Measurements from ENCODE around the gene CPNE8. TPM values are rescaled to one million over a fixed set of nuclear protein-coding genes. Genes with fewer than 3 reads are reported as not detected.

CPNE8 gene
- polyA plus RNA-seq, 2 donors: 2.5 to 4.5 TPM

DNA sequence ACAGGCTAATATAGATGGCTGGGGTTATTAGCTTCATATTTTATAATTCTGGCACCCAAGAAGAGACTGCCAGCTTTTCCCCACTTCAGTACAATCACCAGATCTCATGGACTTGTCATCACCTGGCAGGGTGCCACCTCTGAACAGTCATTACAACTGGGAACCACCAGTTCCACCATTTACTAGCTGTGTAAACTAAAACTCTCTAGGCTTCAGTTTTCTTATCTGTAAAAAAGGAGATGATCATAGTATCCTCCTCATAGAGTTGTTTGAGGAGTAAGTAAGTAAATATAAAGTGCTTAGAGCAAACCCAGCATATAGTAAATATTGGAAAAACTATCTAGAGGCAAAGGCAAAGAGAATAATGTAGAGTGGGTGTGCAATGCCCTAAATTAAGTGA, 19.3 kb downstream of the CPNE8 start:
- Histone ChIP-seq H3K27ac (ENCODE audit: low read depth in 2 of 2, low read length in 1 of 2) (no peak overlapping the region), H3K4me1 (ENCODE audit: control insufficient read depth in 2 of 2, insufficient read depth in 2 of 2, low read length in 1 of 2) (no peaks in the 10 kb centered on the region), H3K4me3 (ENCODE audit: low read depth in 1 of 2, low read length in 2 of 2) (no peak overlapping the region), H3K27me3 (ENCODE audit: control insufficient read depth in 1 of 2, insufficient read depth in 2 of 2, low read length in 2 of 2) (no peaks in the 10 kb centered on the region), H3K9me3 (ENCODE audit: control insufficient read depth in 2 of 2, insufficient read depth in 1 of 2, low read depth in 1 of 2, low read length in 1 of 2) (no peaks in the 10 kb centered on the region), H3K36me3 (ENCODE audit: control insufficient read depth in 2 of 2, insufficient read depth in 2 of 2, low read length in 1 of 2) (no peaks in the 10 kb centered on the region)

DNA sequence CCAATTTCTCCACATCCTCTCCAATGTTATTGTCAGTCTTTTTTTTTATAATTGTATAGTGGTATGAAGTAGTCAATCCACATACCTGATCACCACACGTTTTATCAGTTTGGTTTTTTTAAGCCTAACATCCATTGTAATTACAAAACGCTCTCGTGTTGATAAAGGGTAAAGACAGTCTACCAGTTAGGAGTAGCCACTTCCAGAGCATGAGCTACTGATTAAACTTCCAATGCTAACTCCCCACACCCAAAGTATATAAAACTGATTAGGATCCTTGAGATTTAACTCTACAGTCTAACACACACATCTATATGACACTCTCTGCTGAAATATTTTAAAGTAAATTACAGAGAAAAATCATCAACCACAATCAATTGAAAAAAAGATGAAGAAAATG, 20.7 kb downstream of the CPNE8 start:
- Histone ChIP-seq H3K27me3 (ENCODE audit: control insufficient read depth in 1 of 2, insufficient read depth in 2 of 2, low read length in 2 of 2) (no peaks in the 10 kb centered on the region), H3K4me3 (ENCODE audit: low read depth in 1 of 2, low read length in 2 of 2) (no peak overlapping the region), H3K4me1 (ENCODE audit: control insufficient read depth in 2 of 2, insufficient read depth in 2 of 2, low read length in 1 of 2) (no peaks in the 10 kb centered on the region), H3K27ac (ENCODE audit: low read depth in 2 of 2, low read length in 1 of 2) (no peak overlapping the region), H3K9me3 (ENCODE audit: control insufficient read depth in 2 of 2, insufficient read depth in 1 of 2, low read depth in 1 of 2, low read length in 1 of 2) (no peaks in the 10 kb centered on the region), H3K36me3 (ENCODE audit: control insufficient read depth in 2 of 2, insufficient read depth in 2 of 2, low read length in 1 of 2) (no peaks in the 10 kb centered on the region)
- WGBS, 2 donors: 71 to 82% methylated on average over 3 of the region's 3 CpGs

- Histone ChIP-seq H3K4me3 (ENCODE audit: low read depth in 1 of 2, low read length in 2 of 2) (no peak overlapping the region), H3K4me1 (ENCODE audit: control insufficient read depth in 2 of 2, insufficient read depth in 2 of 2, low read length in 1 of 2) (no peaks in the 10 kb centered on the region), H3K27ac (ENCODE audit: low read depth in 2 of 2, low read length in 1 of 2) (no peak overlapping the region), H3K36me3 (ENCODE audit: control insufficient read depth in 2 of 2, insufficient read depth in 2 of 2, low read length in 1 of 2) (no peaks in the 10 kb centered on the region), H3K27me3 (ENCODE audit: control insufficient read depth in 1 of 2, insufficient read depth in 2 of 2, low read length in 2 of 2) (no peaks in the 10 kb centered on the region), H3K9me3 (ENCODE audit: control insufficient read depth in 2 of 2, insufficient read depth in 1 of 2, low read depth in 1 of 2, low read length in 1 of 2) (no peaks in the 10 kb centered on the region)
- 85 to 88% methylated on average over 3 of the region's 3 CpGs for WGBS, 2 donors
These were observed 21.7 kb downstream of the CPNE8 start for GRCh38 chr12:38883629-38884134.

- Histone ChIP-seq H3K27me3 (ENCODE audit: control insufficient read depth in 1 of 2, insufficient read depth in 2 of 2, low read length in 2 of 2) (no peaks in the 10 kb centered on the region), H3K36me3 (ENCODE audit: control insufficient read depth in 2 of 2, insufficient read depth in 2 of 2, low read length in 1 of 2) (no peaks in the 10 kb centered on the region), H3K4me3 (ENCODE audit: low read depth in 1 of 2, low read length in 2 of 2) (no peak overlapping the region), H3K9me3 (ENCODE audit: control insufficient read depth in 2 of 2, insufficient read depth in 1 of 2, low read depth in 1 of 2, low read length in 1 of 2) (no peaks in the 10 kb centered on the region), H3K27ac (ENCODE audit: low read depth in 2 of 2, low read length in 1 of 2) (no peak overlapping the region), H3K4me1 (ENCODE audit: control insufficient read depth in 2 of 2, insufficient read depth in 2 of 2, low read length in 1 of 2) (no peaks in the 10 kb centered on the region)
- 74 to 76% methylated on average over 3 of the region's 3 CpGs for WGBS, 2 donors
These were observed 25.1 kb downstream of the CPNE8 start for GRCh38 chr12:38880288-38880687.

- no peaks in the 10 kb centered on the region for H3K9me3 ChIP-seq (ENCODE audit: control insufficient read depth in 2 of 2, insufficient read depth in 1 of 2, low read depth in 1 of 2, low read length in 1 of 2)
- no peaks in the 10 kb centered on the region for H3K4me1 ChIP-seq (ENCODE audit: control insufficient read depth in 2 of 2, insufficient read depth in 2 of 2, low read length in 1 of 2)
- no peak overlapping the region for H3K4me3 ChIP-seq (ENCODE audit: low read depth in 1 of 2, low read length in 2 of 2)
- no peak overlapping the region for H3K27ac ChIP-seq (ENCODE audit: low read depth in 2 of 2, low read length in 1 of 2)
- 90 to 94% methylated on average over 4 of the region's 4 CpGs for WGBS, 2 donors
- no peaks in the 10 kb centered on the region for H3K36me3 ChIP-seq (ENCODE audit: control insufficient read depth in 2 of 2, insufficient read depth in 2 of 2, low read length in 1 of 2)
- H3K27me3 ChIP-seq (ENCODE audit: control insufficient read depth in 1 of 2, insufficient read depth in 2 of 2, low read length in 2 of 2): no peaks in the 10 kb centered on the region
These were observed 26.4 kb downstream of the CPNE8 start for GRCh38 chr12:38878986-38879385.

- H3K4me1 ChIP-seq (ENCODE audit: control insufficient read depth in 2 of 2, insufficient read depth in 2 of 2, low read length in 1 of 2): no peaks in the 10 kb centered on the region
- no peak overlapping the region for H3K4me3 ChIP-seq (ENCODE audit: low read depth in 1 of 2, low read length in 2 of 2)
- H3K9me3 ChIP-seq (ENCODE audit: control insufficient read depth in 2 of 2, insufficient read depth in 1 of 2, low read depth in 1 of 2, low read length in 1 of 2): no peaks in the 10 kb centered on the region
- no peaks in the 10 kb centered on the region for H3K36me3 ChIP-seq (ENCODE audit: control insufficient read depth in 2 of 2, insufficient read depth in 2 of 2, low read length in 1 of 2)
- H3K27me3 ChIP-seq (ENCODE audit: control insufficient read depth in 1 of 2, insufficient read depth in 2 of 2, low read length in 2 of 2): no peaks in the 10 kb centered on the region
- 88 to 93% methylated on average over 2 of the region's 2 CpGs for WGBS, 2 donors
- H3K27ac ChIP-seq (ENCODE audit: low read depth in 2 of 2, low read length in 1 of 2): no peak overlapping the region
These were observed 27.1 kb downstream of the CPNE8 start for GRCh38 chr12:38878333-38878705.

DNA sequence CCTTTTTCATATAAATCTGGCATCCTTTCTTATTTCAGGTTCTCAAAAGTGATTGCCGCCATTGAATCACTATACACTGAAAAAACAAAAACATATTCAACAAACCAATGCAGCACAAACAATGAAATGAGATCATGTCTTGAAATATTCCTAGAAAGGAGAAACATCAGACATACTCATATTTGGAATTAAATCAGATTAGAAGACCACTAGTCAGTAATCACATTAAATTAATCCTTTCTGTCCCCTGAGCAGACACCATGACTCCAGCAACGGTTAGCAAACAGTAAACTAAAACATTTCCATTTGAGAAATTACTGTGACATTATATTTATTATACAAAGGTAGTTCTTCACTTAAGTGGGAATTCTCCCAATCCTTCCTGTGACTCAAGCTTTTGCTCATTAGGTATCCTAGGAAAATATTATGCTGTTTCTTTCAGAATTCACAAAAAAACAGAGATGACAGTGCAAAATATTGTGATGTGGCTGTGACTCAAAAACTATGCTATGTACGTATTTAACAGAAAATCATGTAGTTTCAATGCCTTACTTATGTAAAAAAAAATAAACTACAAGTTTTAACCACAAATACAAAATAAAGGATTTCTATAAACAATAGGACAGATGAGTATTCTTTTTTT, 29.7 kb downstream of the CPNE8 start:
- WGBS, 2 donors: 78 to 82% methylated on average over 3 of the region's 3 CpGs
- no peaks in the 10 kb centered on the region for H3K4me1 ChIP-seq (ENCODE audit: control insufficient read depth in 2 of 2, insufficient read depth in 2 of 2, low read length in 1 of 2)
- no peak overlapping the region for H3K4me3 ChIP-seq (ENCODE audit: low read depth in 1 of 2, low read length in 2 of 2)
- no peaks in the 10 kb centered on the region for H3K27me3 ChIP-seq (ENCODE audit: control insufficient read depth in 1 of 2, insufficient read depth in 2 of 2, low read length in 2 of 2)
- H3K36me3 ChIP-seq (ENCODE audit: control insufficient read depth in 2 of 2, insufficient read depth in 2 of 2, low read length in 1 of 2): no peaks in the 10 kb centered on the region
- H3K27ac ChIP-seq (ENCODE audit: low read depth in 2 of 2, low read length in 1 of 2): no peak overlapping the region
- H3K9me3 ChIP-seq (ENCODE audit: control insufficient read depth in 2 of 2, insufficient read depth in 1 of 2, low read depth in 1 of 2, low read length in 1 of 2): no peaks in the 10 kb centered on the region

GRCh38 chr12:38872561-38872960, 32.8 kb downstream of the CPNE8 start:
- H3K4me3 ChIP-seq (ENCODE audit: low read depth in 1 of 2, low read length in 2 of 2): no peak overlapping the region

DNA sequence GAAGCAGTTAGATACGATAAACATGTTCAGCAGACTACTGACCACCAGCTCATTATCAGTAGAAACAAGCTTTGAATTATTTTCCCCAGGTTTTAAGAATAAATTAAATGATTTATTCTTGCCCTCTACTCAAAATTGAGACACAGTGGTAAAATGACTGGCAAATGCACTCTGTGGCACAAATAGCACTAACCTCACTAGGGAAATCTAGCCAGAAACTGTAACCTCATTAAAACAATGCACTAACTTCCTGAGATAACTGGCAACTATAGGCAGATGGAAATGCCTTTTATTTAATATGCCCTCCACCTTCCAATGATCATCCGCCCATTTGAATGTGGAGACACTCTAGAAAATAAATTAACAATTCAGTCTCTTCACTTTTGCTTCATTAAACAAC, 33.2 kb downstream of the CPNE8 start:
- Histone ChIP-seq H3K36me3 (ENCODE audit: control insufficient read depth in 2 of 2, insufficient read depth in 2 of 2, low read length in 1 of 2) (no peaks in the 10 kb centered on the region), H3K4me1 (ENCODE audit: control insufficient read depth in 2 of 2, insufficient read depth in 2 of 2, low read length in 1 of 2) (no peaks in the 10 kb centered on the region), H3K9me3 (ENCODE audit: control insufficient read depth in 2 of 2, insufficient read depth in 1 of 2, low read depth in 1 of 2, low read length in 1 of 2) (no peaks in the 10 kb centered on the region), H3K4me3 (ENCODE audit: low read depth in 1 of 2, low read length in 2 of 2) (no peak overlapping the region), H3K27me3 (ENCODE audit: control insufficient read depth in 1 of 2, insufficient read depth in 2 of 2, low read length in 2 of 2) (no peaks in the 10 kb centered on the region), H3K27ac (ENCODE audit: low read depth in 2 of 2, low read length in 1 of 2) (no peak overlapping the region)
- WGBS, 2 donors: 79 to 83% methylated on average over 2 of the region's 2 CpGs

More at GRCh38 chr12:38872561-38872960, 32.8 kb downstream of the CPNE8 start:
- H3K36me3 ChIP-seq (ENCODE audit: control insufficient read depth in 2 of 2, insufficient read depth in 2 of 2, low read length in 1 of 2): no peaks in the 10 kb centered on the region
- no peaks in the 10 kb centered on the region for H3K4me1 ChIP-seq (ENCODE audit: control insufficient read depth in 2 of 2, insufficient read depth in 2 of 2, low read length in 1 of 2)
- no peaks in the 10 kb centered on the region for H3K27me3 ChIP-seq (ENCODE audit: control insufficient read depth in 1 of 2, insufficient read depth in 2 of 2, low read length in 2 of 2)
- no peak overlapping the region for H3K27ac ChIP-seq (ENCODE audit: low read depth in 2 of 2, low read length in 1 of 2)
- no peaks in the 10 kb centered on the region for H3K9me3 ChIP-seq (ENCODE audit: control insufficient read depth in 2 of 2, insufficient read depth in 1 of 2, low read depth in 1 of 2, low read length in 1 of 2)

GRCh38 chr12:38869036-38869435, 36.4 kb downstream of the CPNE8 start:
- H3K4me1 ChIP-seq (ENCODE audit: control insufficient read depth in 2 of 2, insufficient read depth in 2 of 2, low read length in 1 of 2): no peaks in the 10 kb centered on the region
- no peaks in the 10 kb centered on the region for H3K36me3 ChIP-seq (ENCODE audit: control insufficient read depth in 2 of 2, insufficient read depth in 2 of 2, low read length in 1 of 2)
- H3K27ac ChIP-seq (ENCODE audit: low read depth in 2 of 2, low read length in 1 of 2): no peak overlapping the region
- H3K9me3 ChIP-seq (ENCODE audit: control insufficient read depth in 2 of 2, insufficient read depth in 1 of 2, low read depth in 1 of 2, low read length in 1 of 2): no peaks in the 10 kb centered on the region
- H3K27me3 ChIP-seq (ENCODE audit: control insufficient read depth in 1 of 2, insufficient read depth in 2 of 2, low read length in 2 of 2): no peaks in the 10 kb centered on the region
- no peak overlapping the region for H3K4me3 ChIP-seq (ENCODE audit: low read depth in 1 of 2, low read length in 2 of 2)
